HCT116 (cell line): Measurements from ENCODE around the gene CUZD1. TPM values are rescaled to one million over a fixed set of nuclear protein-coding genes. Genes with fewer than 3 reads are reported as not detected.

Source experiments
- ATAC-seq: fragments of 200-7000 bp; cut with Tn5 transposase; 2 replicates; pipeline ENCODE4 v1.9.1; 2020; ENCODE audit warnings: mild to moderate bottlenecking, moderate library complexity
- BruUV-seq: library from RNA; stranded (reverse); fragments of 400-500 nt; replicated peaks from 2 replicates; lab custom pipeline; 2021; lab: Mats Ljungman, UMichigan
- CTCF ChIA-PET: fragments of 300-600 bp; sonication (Branson Sonifier 250); formaldehyde crosslinking; loops from one replicate; lab custom pipeline; 2021; ENCODE audit warnings: antibody characterized with exemption; lab: Charles Lee
- POLR2A ChIA-PET: fragments of 300-600, 350-600 bp; sonication (Branson Sonifier 250); formaldehyde crosslinking; loops from one replicate; lab custom pipeline; 2021; ENCODE audit warnings: antibody characterized with exemption; lab: Charles Lee
- RAD21 ChIA-PET, 2 experiments: fragments of 300-600 bp; sonication (Branson Sonifier 250); formaldehyde crosslinking; loops; one replicate each; lab custom pipeline; 2023; ENCODE audit warnings: low total read pairs in 2 of 2; ENCODE audit not compliant: uncharacterized antibody in 2 of 2, unreplicated experiment in 2 of 2, low non-redundant PET in 1 of 2; lab: Charles Lee
- DNase-seq: peaks from one replicate; pipeline ENCODE4 v3.0.0-alpha.2; 2010; ENCODE audit warnings: low read depth, low spot score
- H2AFZ ChIP-seq: fragments of 200-600 bp; shearing (Covaris generic), sonication (generic); 2 replicates; pipeline ENCODE4 v1.6.1; 2017; ENCODE audit warnings: low read depth, mixed run types, mixed read lengths, antibody characterized with exemption, low read length; ENCODE audit not compliant: poor library complexity, severe bottlenecking
- H3K27ac ChIP-seq: 2 replicates; pipeline ENCODE4 v1.5.1; 2012; ENCODE audit warnings: low read depth, low read length
- H3K27me3 ChIP-seq: fragments of 200-600 bp; sonication (generic); 2 replicates; pipeline ENCODE4 v1.6.1; 2016; ENCODE audit warnings: mixed run types, low read length, mixed read lengths; ENCODE audit not compliant: insufficient read depth
- H3K36me3 ChIP-seq, 2 experiments: fragments of 200-500 bp in 1 of 2; fragments of 200-600 bp in 1 of 2; sonication (Bioruptor generic) in 1 of 2; sonication (generic) in 1 of 2; 2 replicates each; pipeline versions ENCODE4 v1.5.1 to v1.6.1; 2014 to 2016; ENCODE audit warnings: low read length in 2 of 2, inconsistent platforms in 1 of 2, mixed read lengths in 1 of 2, mixed run types in 1 of 2; ENCODE audit not compliant: insufficient read depth in 2 of 2, control insufficient read depth in 1 of 2
- H3K4me1 ChIP-seq, 2 experiments: fragments of 200-600 bp in 1 of 2; sonication (generic) in 1 of 2; 2 replicates each; pipeline versions ENCODE4 v1.5.1 to v1.6.1; 2012 to 2017; ENCODE audit warnings: low read length in 2 of 2, inconsistent platforms in 1 of 2, mild to moderate bottlenecking in 1 of 2, mixed read lengths in 1 of 2, mixed run types in 1 of 2, moderate library complexity in 1 of 2; ENCODE audit not compliant: insufficient read depth in 2 of 2, control insufficient read depth in 1 of 2
- H3K4me2 ChIP-seq: fragments of 200-600 bp; sonication (generic); 2 replicates; pipeline ENCODE4 v1.6.1; 2017; ENCODE audit warnings: mixed run types, low read length, mixed read lengths
- H3K4me3 ChIP-seq, 2 experiments: fragments of 200-600 bp in 1 of 2; sonication (generic) in 1 of 2; replicated peaks in 1 of 2; 2 replicates each; pipeline ENCODE4 v1.5.1; 2011 to 2016; ENCODE audit warnings: low read length in 2 of 2, control low read depth in 1 of 2, low read depth in 1 of 2, mild to moderate bottlenecking in 1 of 2, mixed read lengths in 1 of 2, mixed run types in 1 of 2
- H3K79me2 ChIP-seq: fragments of 200-600 bp; sonication (generic); 2 replicates; pipeline ENCODE4 v1.6.1; 2017; ENCODE audit warnings: mild to moderate bottlenecking, mixed run types, low read length, moderate library complexity, mixed read lengths; ENCODE audit not compliant: insufficient read depth
- H3K9ac ChIP-seq: fragments of 200-600 bp; sonication (generic); 2 replicates; pipeline ENCODE4 v1.6.1; 2016; ENCODE audit warnings: low read length, mixed read lengths
- H3K9me2 ChIP-seq: fragments of 200-600 bp; sonication (generic), shearing (Covaris generic); 2 replicates; pipeline ENCODE4 v1.6.1; 2017; ENCODE audit warnings: mixed run types, mild to moderate bottlenecking, moderate library complexity; ENCODE audit not compliant: insufficient read depth
- H3K9me3 ChIP-seq, 2 experiments: fragments of 200-500 bp in 1 of 2; fragments of 200-600 bp in 1 of 2; sonication (Bioruptor generic) in 1 of 2; sonication (generic) in 1 of 2; 2 replicates each; pipeline ENCODE4 v1.6.1; 2014 to 2017; ENCODE audit warnings: low read length in 2 of 2, mixed read lengths in 2 of 2, inconsistent platforms in 1 of 2, low read depth in 1 of 2, mild to moderate bottlenecking in 1 of 2, mixed run types in 1 of 2, moderate library complexity in 1 of 2; ENCODE audit not compliant: control insufficient read depth in 1 of 2, insufficient read depth in 1 of 2
- H4K20me1 ChIP-seq: fragments of 200-600 bp; sonication (generic), shearing (Covaris generic); 2 replicates; pipeline ENCODE4 v1.6.1; 2017; ENCODE audit warnings: mixed run types, mild to moderate bottlenecking, moderate library complexity; ENCODE audit not compliant: insufficient read depth
- CBX3 ChIP-seq: IDR thresholded peaks from 2 replicates; pipeline ENCODE4 v1.6.1; 2012; ENCODE audit warnings: low read depth
- CEBPB ChIP-seq: IDR thresholded peaks from 2 replicates; pipeline ENCODE4 v1.6.1; 2012; ENCODE audit warnings: low read depth
- CTCF ChIP-seq, 3 experiments: fragments of 200-600 bp in 1 of 3; sonication (generic) in 1 of 3; IDR thresholded peaks in 2 of 3; conservative IDR thresholded peaks in 1 of 3; 2 replicates each; pipeline ENCODE4 v1.5.1; 2012 to 2017; ENCODE audit warnings: low read depth in 2 of 3, low read length in 2 of 3, antibody characterized with exemption in 1 of 3, borderline replicate concordance in 1 of 3, control low read depth in 1 of 3, mild to moderate bottlenecking in 1 of 3, mixed read lengths in 1 of 3, mixed run types in 1 of 3, moderate library complexity in 1 of 3; ENCODE audit not compliant: insufficient read depth in 1 of 3
- FOSL1 ChIP-seq: IDR thresholded peaks from 2 replicates; pipeline ENCODE4 v1.6.1; 2012; ENCODE audit warnings: low read depth
- MAX ChIP-seq: IDR thresholded peaks from 2 replicates; pipeline ENCODE4 v1.6.1; 2012
- POLR2A ChIP-seq: IDR thresholded peaks from 2 replicates; pipeline ENCODE4 v1.7.0; 2011; ENCODE audit warnings: borderline replicate concordance; ENCODE audit not compliant: insufficient read depth, insufficient read length; ENCODE audit errors: extremely low read depth
- POLR2AphosphoS5 ChIP-seq: IDR thresholded peaks from 2 replicates; pipeline ENCODE4 v1.6.1; 2011; ENCODE audit warnings: mild to moderate bottlenecking, low read depth, low read length, moderate library complexity
- RAD21 ChIP-seq: IDR thresholded peaks from 2 replicates; pipeline ENCODE4 v1.6.1; 2012; ENCODE audit warnings: low read depth, mild to moderate bottlenecking
- REST ChIP-seq: IDR thresholded peaks from 2 replicates; pipeline ENCODE4 v1.6.1; 2012; ENCODE audit warnings: low read depth
- YY1 ChIP-seq: IDR thresholded peaks from 2 replicates; pipeline ENCODE4 v1.6.1; 2011; ENCODE audit warnings: low read length, low read depth, moderate library complexity, mild to moderate bottlenecking; ENCODE audit not compliant: insufficient replicate concordance; ENCODE audit errors: extremely low read depth
- ZBTB33 ChIP-seq: IDR thresholded peaks from 2 replicates; pipeline ENCODE4 v1.6.1; 2011; ENCODE audit warnings: mild to moderate bottlenecking, low read length, moderate library complexity; ENCODE audit not compliant: insufficient replicate concordance; ENCODE audit errors: extremely low read depth
- ZNF274 ChIP-seq: fragments of 200-500 bp; sonication (Bioruptor generic); IDR thresholded peaks from 2 replicates; pipeline ENCODE4 v1.6.1; 2014; ENCODE audit warnings: mild to moderate bottlenecking, low read depth, low read length, inconsistent platforms
- intact Hi-C: fragments of 100-400 bp; cut with micrococcal nuclease; formaldehyde crosslinking; loops from 2 replicates; pipeline ENCODE4 v1.10.0; 2022
- total RNA-seq: library from RNA; stranded (reverse); gene quantifications from one replicate; pipeline ENCODE4 v1.2.1, GENCODE V29; 2021; ENCODE audit not compliant: unreplicated experiment

Gene CUZD1
- total RNA-seq, 1 experiment from 2014 or later, result 1.7 TPM

GRCh38 chr10:122877264-122877663 lies 31.6 kb upstream of the CUZD1 start:
- ATAC-seq, result no peak
- H2AFZ ChIP-seq, result no peak overlapping the region
- H4K20me1 ChIP-seq, result no peaks in the 10 kb centered on the region
- ChIA-PET RAD21 (no interaction called here), CTCF (no interaction called here)
- no peak overlapping the region for H3K27ac ChIP-seq
- intact Hi-C loops, result no loop called here
- H3K36me3 ChIP-seq, result no peaks in the 10 kb centered on the region
- peaks cover 65% of the 10 kb centered on the region for H3K79me2 ChIP-seq
- H3K9ac ChIP-seq, result no peak overlapping the region
- TF ChIP-seq CTCF (IDR thresholded peaks at IDR 0.05 in 2 of 3, conservative IDR thresholded peaks at IDR 0.05 in 1 of 3; ENCODE audit: borderline replicate concordance in 1 of 3, insufficient read depth in 1 of 3, low read depth in 2 of 3, low read length in 2 of 3) (no peak), REST (no peak), RAD21 (no peak), ZBTB33 (no peak), MAX (no peak), FOSL1 (no peak), POLR2AphosphoS5 (no peak), YY1 (no peak), CEBPB (no peak), POLR2A (no peak), ZNF274 (no peak), CBX3 (no peak)
- TF ChIP-seq, all 23 proteins: peak for 0
- POLR2A ChIA-PET, result no interaction called here
- DNase-seq, result no peak
- H3K9me2 ChIP-seq, result no peaks in the 10 kb centered on the region
- no peak overlapping the region for H3K4me3 ChIP-seq
- no TSS peak for BruUV-seq
- no peaks in the 10 kb centered on the region for H3K9me3 ChIP-seq
- no peak overlapping the region for H3K4me2 ChIP-seq
- H3K27me3 ChIP-seq, result peaks cover 14% of the 10 kb centered on the region; the same call in 1 of the 2 replicates
- peaks cover 0 to 6% of the 10 kb centered on the region in 2 experiments; a peak in 1 of 4 replicates for H3K4me1 ChIP-seq
